Effector memory CD4-positive, alpha-beta T cell (primary cell): ENCODE measurements around the gene IGLON5.
A peak's percentile ranks its signal among the peaks of the same experiment; 100 is the strongest.

Experiments used
- DNase-seq, 3 donors: peaks; one replicate each; pipeline ENCODE4 v3.0.0-alpha.2; 2020
- H3K27ac ChIP-seq: 2 replicates; pipeline ENCODE4 v1.7.0; 2013; ENCODE audit warnings: mild to moderate bottlenecking, low read length, moderate library complexity; ENCODE audit not compliant: insufficient read depth, poor library complexity, severe bottlenecking
- H3K27me3 ChIP-seq: replicated peaks from 2 replicates; pipeline ENCODE4 v1.7.0; 2013; ENCODE audit warnings: mild to moderate bottlenecking, low read length; ENCODE audit not compliant: insufficient read depth, control insufficient read depth, poor library complexity, severe bottlenecking
- H3K36me3 ChIP-seq: 2 replicates; pipeline ENCODE4 v1.7.0; 2013; ENCODE audit warnings: mild to moderate bottlenecking, low read length, moderate library complexity; ENCODE audit not compliant: control insufficient read depth, insufficient read depth
- H3K4me1 ChIP-seq: 2 replicates; pipeline ENCODE4 v1.7.0; 2013; ENCODE audit warnings: low read length, mild to moderate bottlenecking; ENCODE audit not compliant: control insufficient read depth, insufficient read depth, poor library complexity, severe bottlenecking
- H3K4me3 ChIP-seq: 2 replicates; pipeline ENCODE4 v1.7.0; 2013; ENCODE audit warnings: low read length, low read depth, mild to moderate bottlenecking; ENCODE audit not compliant: insufficient read depth, poor library complexity, severe bottlenecking
- H3K9me3 ChIP-seq: 2 replicates; pipeline ENCODE4 v1.7.0; 2013; ENCODE audit warnings: mild to moderate bottlenecking, low read length, moderate library complexity; ENCODE audit not compliant: control insufficient read depth

Gene IGLON5

GRCh38 chr19:51347209-51347928, 35.9 kb downstream of the IGLON5 start:
- no peak overlapping the region for H3K27ac ChIP-seq
- H3K27me3 ChIP-seq: no peaks in the 10 kb centered on the region
- H3K4me3 ChIP-seq: no peak overlapping the region
- H3K9me3 ChIP-seq: no peaks in the 10 kb centered on the region
- H3K4me1 ChIP-seq: no peaks in the 10 kb centered on the region
- DNase-seq: no peak
- H3K36me3 ChIP-seq: peaks cover 18% of the 10 kb centered on the region

GRCh38 chr19:51351266-51351990, 40.0 kb downstream of the IGLON5 start:
- H3K27me3 ChIP-seq: no peaks in the 10 kb centered on the region
- H3K4me1 ChIP-seq: peaks cover 8% of the 10 kb centered on the region
- no peaks in the 10 kb centered on the region for H3K9me3 ChIP-seq
- no peak for DNase-seq
- peaks cover 18% of the 10 kb centered on the region for H3K36me3 ChIP-seq
- no peak overlapping the region for H3K4me3 ChIP-seq
- no peak overlapping the region for H3K27ac ChIP-seq

GRCh38 chr19:51352783-51353360, 41.4 kb downstream of the IGLON5 start:
- peaks cover 8% of the 10 kb centered on the region for H3K4me1 ChIP-seq
- H3K36me3 ChIP-seq: peaks cover 18% of the 10 kb centered on the region
- no peaks in the 10 kb centered on the region for H3K27me3 ChIP-seq
- no peak overlapping the region for H3K27ac ChIP-seq
- H3K9me3 ChIP-seq: no peaks in the 10 kb centered on the region
- DNase-seq: no peak
- H3K4me3 ChIP-seq: no peak overlapping the region

DNA sequence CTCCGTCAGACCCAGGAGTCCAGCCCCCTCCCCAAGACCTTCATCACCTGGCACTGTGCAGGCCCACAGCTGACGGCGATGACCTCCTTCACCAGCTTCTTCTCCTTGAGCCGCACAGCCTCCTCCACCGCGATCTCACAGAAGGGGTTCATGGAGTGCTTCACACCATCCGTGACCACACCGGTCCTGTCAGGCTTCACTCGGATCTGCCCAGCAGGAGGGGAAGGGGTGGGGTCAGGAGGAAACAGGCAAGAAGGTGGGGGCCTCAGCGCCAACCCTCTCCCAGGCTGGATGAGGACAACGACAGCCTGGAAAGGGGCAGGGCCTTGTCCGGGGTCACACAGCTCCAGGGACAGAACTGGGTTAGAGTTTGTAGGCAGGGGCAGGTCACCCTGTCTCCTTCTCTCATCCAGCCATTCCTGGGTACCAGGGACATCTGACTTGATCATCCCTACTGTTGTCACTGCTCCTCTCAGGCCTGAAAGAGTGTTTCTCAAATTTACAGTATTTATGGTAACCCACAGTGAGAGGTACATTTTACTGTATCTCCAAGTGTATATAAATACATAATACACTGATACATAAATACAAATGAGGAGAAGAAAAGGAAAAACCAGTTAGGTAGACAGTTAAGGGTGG, 42.8 kb downstream of the IGLON5 start:
- H3K4me3 ChIP-seq: no peak overlapping the region
- no peak for DNase-seq
- no peaks in the 10 kb centered on the region for H3K9me3 ChIP-seq
- H3K27ac ChIP-seq: no peak overlapping the region
- peaks cover 8% of the 10 kb centered on the region for H3K4me1 ChIP-seq
- peaks cover 18% of the 10 kb centered on the region for H3K36me3 ChIP-seq
- H3K27me3 ChIP-seq: no peaks in the 10 kb centered on the region

DNA sequence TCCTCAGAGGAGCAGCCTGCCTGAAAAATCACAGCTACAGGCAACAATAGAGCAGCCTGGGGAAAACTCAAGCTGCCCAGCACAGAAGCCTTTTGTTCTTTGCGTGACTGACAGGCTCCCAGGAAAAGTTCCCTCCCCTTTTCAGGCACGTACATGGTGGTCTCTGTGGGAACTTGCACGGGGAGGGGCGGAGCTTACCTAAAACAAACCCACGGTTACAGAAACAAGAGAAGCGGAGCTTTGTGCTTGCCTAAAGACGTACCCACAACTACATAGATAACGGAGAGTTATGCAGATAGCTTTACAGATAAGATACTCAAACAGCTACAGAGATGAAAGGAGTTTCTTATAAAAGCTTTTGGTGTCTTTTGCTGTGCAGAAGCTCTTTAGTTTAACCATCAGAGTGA, 43.3 kb downstream of the IGLON5 start:
- H3K4me3 ChIP-seq: no peak overlapping the region
- DNase-seq: peak in 1 of 3 donors; percentile 12

GRCh38 chr19:51356159-51356801, 44.8 kb downstream of the IGLON5 start:
- no peak for DNase-seq
- Histone ChIP-seq H3K27ac (no peak overlapping the region), H3K36me3 (peaks cover 6% of the 10 kb centered on the region), H3K9me3 (no peaks in the 10 kb centered on the region), H3K4me1 (peaks cover 8% of the 10 kb centered on the region), H3K27me3 (no peaks in the 10 kb centered on the region), H3K4me3 (no peak overlapping the region)

More for the DNA sequence above, 43.3 kb downstream of the IGLON5 start:
- Histone ChIP-seq H3K36me3 (peaks cover 16% of the 10 kb centered on the region), H3K27me3 (no peaks in the 10 kb centered on the region), H3K9me3 (no peaks in the 10 kb centered on the region), H3K4me1 (peaks cover 8% of the 10 kb centered on the region), H3K27ac (no peak overlapping the region)

DNA sequence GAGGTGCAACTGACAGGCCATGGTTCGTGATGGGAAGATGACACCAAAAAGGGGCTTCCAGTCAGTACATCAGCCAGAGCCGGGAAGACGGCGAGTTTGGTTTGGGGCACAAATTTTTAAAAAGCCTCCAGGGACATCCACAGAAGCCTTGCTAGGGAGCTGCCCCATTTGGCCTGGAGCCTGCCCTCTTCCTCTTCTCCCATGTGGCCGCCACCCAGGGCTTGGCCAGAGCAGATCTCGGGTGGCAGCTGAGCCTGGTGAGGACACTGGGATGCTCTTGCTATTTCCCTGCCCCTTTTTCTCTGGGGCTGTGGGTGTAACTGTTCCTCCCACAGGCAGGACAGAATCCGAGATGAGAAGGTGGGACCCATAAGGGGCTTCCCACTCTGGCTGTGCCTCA, 46.5 kb downstream of the IGLON5 start:
- H3K9me3 ChIP-seq: no peaks in the 10 kb centered on the region
- no peak for DNase-seq
- H3K27me3 ChIP-seq: no peaks in the 10 kb centered on the region
- no peak overlapping the region for H3K27ac ChIP-seq
- H3K4me3 ChIP-seq: no peak overlapping the region
- peaks cover 8% of the 10 kb centered on the region for H3K4me1 ChIP-seq
- H3K36me3 ChIP-seq: no peaks in the 10 kb centered on the region

GRCh38 chr19:51359294-51359693, 47.9 kb downstream of the IGLON5 start:
- H3K4me3 ChIP-seq: no peak overlapping the region
- H3K27me3 ChIP-seq: no peaks in the 10 kb centered on the region
- H3K9me3 ChIP-seq: no peaks in the 10 kb centered on the region
- H3K4me1 ChIP-seq: peaks cover 4% of the 10 kb centered on the region
- H3K27ac ChIP-seq: no peak overlapping the region
- H3K36me3 ChIP-seq: no peaks in the 10 kb centered on the region
- no peak for DNase-seq

DNA sequence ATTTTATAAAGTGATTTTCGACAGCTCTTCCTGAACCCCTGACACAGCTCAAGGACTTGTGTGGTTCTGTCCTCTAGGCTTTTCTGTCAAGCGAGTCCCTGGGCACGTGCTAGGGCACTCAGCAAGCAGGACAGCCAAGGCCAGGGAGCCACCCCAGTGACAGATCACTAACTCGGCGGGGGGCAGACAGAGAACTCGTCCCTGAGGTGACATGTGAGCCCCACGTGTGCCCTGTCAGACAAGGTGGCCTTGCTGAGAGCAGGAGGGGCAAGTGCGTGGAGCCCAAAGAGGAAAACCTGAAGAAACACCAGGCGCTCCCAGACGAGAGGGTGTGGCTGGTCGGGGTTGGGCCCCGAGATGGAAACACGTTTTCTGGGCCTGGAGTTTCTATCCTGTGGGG, 49.8 kb downstream of the IGLON5 start:
- H3K4me1 ChIP-seq: peaks cover 10% of the 10 kb centered on the region
- H3K36me3 ChIP-seq: no peaks in the 10 kb centered on the region

More for the DNA sequence above, 49.8 kb downstream of the IGLON5 start:
- Histone ChIP-seq H3K27me3 (no peaks in the 10 kb centered on the region), H3K27ac (no peak overlapping the region), H3K9me3 (no peaks in the 10 kb centered on the region), H3K4me3 (no peak overlapping the region)
- DNase-seq: no peak
